C4-2B (cell line): ENCODE results near the gene SLC25A24.
"Not testable (repeated sequence)": the region's sequence is repeated elsewhere in the genome, so short reads cannot be mapped to it uniquely, and the experiment has no call there.

ENCODE experiments used
- H3K27ac ChIP-seq: fragments of 450-650 bp; 2 replicates; pipeline ENCODE4 v1.5.1; 2017
- CTCF ChIP-seq: fragments of 450-650 bp; conservative IDR thresholded peaks from 2 replicates; pipeline ENCODE4 v1.5.1; 2017; ENCODE audit warnings: mild to moderate bottlenecking
- ZFX ChIP-seq: fragments of 450-650 bp; IDR thresholded peaks from 2 replicates; pipeline ENCODE4 v1.6.1; 2017

Gene SLC25A24

GRCh38 chr1:108179018-108179417, 21.1 kb downstream of the SLC25A24 start:
- H3K27ac ChIP-seq, result no peak overlapping the region

GRCh38 chr1:108162409-108162808, 37.7 kb downstream of the SLC25A24 start:
- H3K27ac ChIP-seq, result not testable (repeated sequence)

More at GRCh38 chr1:108179018-108179417, 21.1 kb downstream of the SLC25A24 start:
- TF ChIP-seq ZFX (no peak), CTCF (no peak)

GRCh38 chr1:108159951-108160350, 40.2 kb downstream of the SLC25A24 start:
- not testable (repeated sequence) for H3K27ac ChIP-seq

- H3K27ac ChIP-seq, result peak overlapping the region; percentile 51; the same call in 1 of the 2 replicates
- no peak for TF ChIP-seq ZFX
- TF ChIP-seq CTCF, result no peak
Measured at GRCh38 chr1:108158893-108159453, 41.2 kb downstream of the SLC25A24 start.

- H3K27ac ChIP-seq, result no peak overlapping the region
- TF ChIP-seq ZFX (no peak), CTCF (no peak)
Measured at GRCh38 chr1:108154314-108154713, 45.8 kb downstream of the SLC25A24 start.

GRCh38 chr1:108152782-108153222, 47.3 kb downstream of the SLC25A24 start:
- TF ChIP-seq CTCF (no peak), ZFX (no peak)
- H3K27ac ChIP-seq, result no peak overlapping the region

GRCh38 chr1:108151548-108151947, 48.6 kb downstream of the SLC25A24 start:
- H3K27ac ChIP-seq, result no peak overlapping the region
- TF ChIP-seq CTCF (no peak), ZFX (no peak)

- TF ChIP-seq ZFX (no peak), CTCF (no peak)
- no peak overlapping the region for H3K27ac ChIP-seq
Measured at GRCh38 chr1:108149796-108150467, 50.2 kb downstream of the SLC25A24 start.

- not testable (repeated sequence) for H3K27ac ChIP-seq
Measured at GRCh38 chr1:108144569-108144968, 55.6 kb downstream of the SLC25A24 start.
